Activated T-cell treated with anti-CD3 and anti-CD28 coated beads, Interleukin-2, amount 50 U/mL, for 4 hours (primary cell): ENCODE measurements around the gene ALG8. TPM values are rescaled to one million over a fixed set of nuclear protein-coding genes. Genes with fewer than 3 reads are reported as not detected.
"Not testable (repeated sequence)": the region's sequence is repeated elsewhere in the genome, so short reads cannot be mapped to it uniquely, and the experiment has no call there.

Experiments
- ATAC-seq, 2 donors: fragments of 200-7000 bp; cut with Tn5 transposase; one replicate each; pipeline ENCODE4 v1.10.0; 2021
- DNase-seq: peaks from one replicate; pipeline ENCODE4 v3.0.0-alpha.2; 2020
- H3K27me3 Mint-ChIP-seq: one replicate; pipeline ENCODE4 v1.8.0; 2021; ENCODE audit warnings: low read depth, mixed read lengths
- H3K36me3 Mint-ChIP-seq: one replicate; pipeline ENCODE4 v1.8.0; 2022; ENCODE audit warnings: mixed read lengths; ENCODE audit not compliant: insufficient read depth
- H3K4me1 Mint-ChIP-seq: one replicate; pipeline ENCODE4 v1.8.0; 2021; ENCODE audit warnings: low read depth, mixed read lengths
- H3K4me3 Mint-ChIP-seq: one replicate; pipeline ENCODE4 v1.8.0; 2021; ENCODE audit warnings: mild to moderate bottlenecking, moderate library complexity, mixed read lengths
- H3K9me3 Mint-ChIP-seq: one replicate; pipeline ENCODE4 v1.8.0; 2021; ENCODE audit warnings: mixed read lengths
- total RNA-seq, 3 donors: library from RNA; stranded (reverse); gene quantifications; one replicate each; pipeline ENCODE4 v1.2.1, GENCODE V29; 2021

The ALG8 gene
- total RNA-seq, 3 donors from 2014 or later = 41.4 to 54.2 (median 51.5) TPM

DNA sequence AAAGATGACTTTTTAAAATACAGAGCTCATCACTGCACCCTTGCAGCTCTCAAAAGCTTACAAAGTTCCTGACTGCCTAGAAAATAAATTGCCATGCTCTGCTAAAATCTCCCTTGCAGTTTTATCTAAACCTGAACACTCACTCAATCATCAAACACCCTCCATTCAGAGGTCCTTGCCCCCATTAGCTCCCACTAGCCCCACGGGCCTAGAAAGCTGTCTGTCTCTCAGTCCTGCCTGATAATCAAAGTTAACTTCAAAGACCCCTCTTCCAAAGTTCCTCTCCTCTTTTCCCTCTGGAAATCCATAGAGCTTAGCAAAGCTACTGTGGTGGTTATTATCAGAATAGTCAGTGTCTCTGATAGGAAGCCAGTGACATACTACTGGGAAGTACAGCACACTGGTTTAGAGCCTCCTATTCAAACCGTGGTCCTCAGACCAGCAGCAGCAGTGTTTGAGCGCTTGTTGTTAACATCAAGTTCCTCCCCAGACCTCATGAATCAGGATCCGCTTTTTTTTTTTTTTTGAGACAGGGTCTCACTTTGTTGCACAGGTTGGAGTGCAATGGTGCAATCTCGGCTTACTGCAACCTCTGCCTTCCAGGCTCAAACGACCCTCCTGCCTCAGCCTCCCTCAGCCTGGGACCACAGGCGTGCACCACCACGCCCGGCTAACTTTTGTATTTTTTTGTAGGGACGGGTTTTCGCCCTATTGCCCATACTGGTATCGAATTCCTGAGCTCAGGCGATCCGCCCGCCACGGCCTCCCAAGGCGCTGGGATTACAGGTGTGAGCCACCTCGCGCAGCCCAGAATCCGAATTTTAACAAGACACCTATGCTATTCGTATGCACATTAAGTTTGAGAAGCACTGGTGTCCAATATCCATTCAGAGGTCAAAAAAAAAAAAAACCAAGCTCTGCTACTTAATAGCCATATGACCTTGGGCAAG, 60.9 kb downstream of the ALG8 start:
- Mint-ChIP-seq H3K9me3 (no peaks in the 10 kb centered on the region), H3K36me3 (peaks cover 11% of the 10 kb centered on the region), H3K27me3 (no peaks in the 10 kb centered on the region), H3K4me1 (peaks cover 53% of the 10 kb centered on the region), H3K4me3 (peak overlapping the region; percentile 94)
- DNase-seq (no peak), ATAC-seq (no peak)

DNA sequence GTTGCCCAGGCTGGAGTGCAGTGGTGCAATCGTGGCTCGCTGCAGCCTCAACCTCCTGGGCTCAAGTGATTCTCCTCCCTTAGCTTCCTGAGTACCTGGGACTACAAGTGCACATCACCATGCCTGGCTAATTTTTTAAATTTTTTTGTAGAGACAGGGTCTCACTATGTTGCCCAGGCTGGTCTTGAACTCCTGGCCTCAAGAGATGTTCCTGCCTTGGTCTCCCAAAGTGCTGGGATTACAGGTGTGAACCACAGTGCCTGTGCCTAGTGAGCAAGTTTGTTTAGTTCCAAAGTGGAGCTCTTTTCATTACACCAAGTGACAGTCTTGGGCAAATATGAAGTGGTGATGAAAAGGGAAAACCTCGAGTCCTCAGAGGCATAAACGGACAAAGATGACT, 61.8 kb downstream of the ALG8 start:
- Mint-ChIP-seq H3K36me3 (peaks cover 12% of the 10 kb centered on the region), H3K4me3 (peak overlapping the region; percentile 94), H3K4me1 (peaks cover 54% of the 10 kb centered on the region)
- not testable (repeated sequence) for H3K9me3 Mint-ChIP-seq, DNase-seq, ATAC-seq, H3K27me3 Mint-ChIP-seq

DNA sequence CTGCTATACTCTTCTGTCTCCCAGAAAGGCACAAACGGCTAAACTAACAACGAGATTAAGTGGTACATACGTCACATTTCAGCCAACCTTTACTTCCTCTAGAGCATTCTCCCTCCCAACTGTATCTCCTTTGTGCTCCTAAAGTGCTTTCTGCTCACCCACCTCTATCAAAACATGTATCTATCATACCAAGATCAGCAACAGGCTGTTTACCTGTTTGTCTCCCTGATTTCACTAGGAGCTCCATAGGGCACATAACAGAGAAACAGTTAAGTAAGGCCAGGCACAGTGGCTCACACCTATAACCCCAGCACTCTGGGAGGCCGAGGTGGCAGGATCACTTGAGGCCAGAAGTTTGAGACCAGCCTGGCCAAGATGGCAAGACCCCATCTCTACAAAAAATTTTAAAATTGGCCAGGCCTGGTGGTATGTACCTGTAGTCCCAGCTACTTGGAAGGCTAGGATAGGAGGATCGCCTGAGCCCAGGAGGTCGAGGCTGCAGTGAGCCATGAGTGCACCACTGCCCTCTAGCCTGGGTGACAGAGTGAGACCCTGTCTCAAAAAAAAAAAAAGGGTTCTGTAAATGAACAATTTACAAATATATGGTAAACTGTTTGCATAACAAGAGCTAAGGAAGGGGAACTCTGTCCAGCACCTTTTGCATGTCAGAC, 62.6 kb downstream of the ALG8 start:
- DNase-seq (no peak), ATAC-seq (no peak)
- H3K4me1 Mint-ChIP-seq = peaks cover 55% of the 10 kb centered on the region
- no peaks in the 10 kb centered on the region for H3K9me3 Mint-ChIP-seq
- peaks cover 16% of the 10 kb centered on the region for H3K36me3 Mint-ChIP-seq
- H3K27me3 Mint-ChIP-seq = no peaks in the 10 kb centered on the region
- peak overlapping the region; percentile 8 for H3K4me3 Mint-ChIP-seq

DNA sequence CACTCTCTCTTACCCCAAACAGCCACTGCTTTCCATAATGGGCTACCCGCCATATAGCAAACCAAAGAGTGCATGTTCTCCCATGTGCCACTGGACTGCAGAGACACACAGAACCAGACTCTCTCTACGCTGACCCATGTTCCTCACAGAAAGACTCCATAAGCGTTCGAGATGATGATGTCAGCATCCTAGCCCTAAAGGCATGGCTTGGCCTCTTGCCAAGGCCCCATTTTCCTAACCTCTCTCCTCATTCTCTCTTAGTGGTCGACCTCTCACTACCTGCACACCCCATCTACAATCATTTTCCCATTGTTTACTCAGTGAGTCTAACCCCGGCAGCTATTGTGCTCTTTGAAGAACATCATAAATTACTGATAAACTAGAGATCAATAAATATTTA, 64.7 kb downstream of the ALG8 start:
- H3K9me3 Mint-ChIP-seq = no peaks in the 10 kb centered on the region
- H3K36me3 Mint-ChIP-seq = peaks cover 21% of the 10 kb centered on the region
- no peak for DNase-seq
- H3K4me1 Mint-ChIP-seq = peaks cover 41% of the 10 kb centered on the region
- H3K4me3 Mint-ChIP-seq = no peak overlapping the region
- H3K27me3 Mint-ChIP-seq = no peaks in the 10 kb centered on the region
- ATAC-seq = no peak

DNA sequence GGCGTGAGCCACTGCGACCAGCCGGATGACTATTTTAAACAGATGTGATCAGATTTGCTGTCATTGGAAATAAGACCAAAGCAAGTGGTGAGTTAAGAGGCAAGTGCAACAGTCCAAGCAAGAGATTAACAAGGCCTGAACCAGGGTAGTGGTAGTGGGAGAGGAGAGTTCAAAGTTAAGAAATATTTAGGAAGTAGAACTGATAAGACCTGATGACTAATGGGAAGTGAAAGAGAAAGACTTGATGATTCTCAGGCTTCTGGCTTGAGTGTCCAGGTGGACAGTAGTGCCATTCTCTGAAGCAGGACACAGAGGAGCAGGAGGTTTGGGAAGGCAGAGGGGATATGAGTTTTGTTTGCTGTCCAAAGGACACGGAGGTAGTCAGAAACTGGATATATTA, 67.0 kb downstream of the ALG8 start:
- ATAC-seq (no peak), DNase-seq (no peak)
- H3K36me3 Mint-ChIP-seq = peaks cover 30% of the 10 kb centered on the region
- H3K4me1 Mint-ChIP-seq = peaks cover 28% of the 10 kb centered on the region
- no peak overlapping the region for H3K4me3 Mint-ChIP-seq
- H3K27me3 Mint-ChIP-seq = no peaks in the 10 kb centered on the region
- H3K9me3 Mint-ChIP-seq = no peaks in the 10 kb centered on the region

DNA sequence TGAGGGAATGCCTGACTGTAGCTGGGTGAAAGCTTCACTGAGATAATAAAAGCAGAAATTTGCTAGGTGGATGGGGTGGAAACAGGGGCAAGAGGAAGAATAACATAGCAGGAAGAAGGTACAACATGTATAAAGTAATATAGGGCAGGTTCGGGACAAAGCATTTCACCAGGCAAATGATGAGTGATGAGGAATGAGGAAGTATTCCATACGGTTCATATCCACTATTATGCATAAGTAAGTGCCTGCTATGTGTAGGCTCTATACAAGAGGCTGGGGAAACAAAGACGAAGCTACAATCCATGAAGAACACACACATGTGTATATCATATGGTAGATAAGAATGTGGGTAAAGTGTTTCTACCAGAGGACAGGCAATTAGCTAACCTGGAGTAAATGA, 67.7 kb downstream of the ALG8 start:
- Mint-ChIP-seq H3K4me1 (peaks cover 21% of the 10 kb centered on the region), H3K36me3 (peaks cover 32% of the 10 kb centered on the region)
- ATAC-seq = no peak

DNA sequence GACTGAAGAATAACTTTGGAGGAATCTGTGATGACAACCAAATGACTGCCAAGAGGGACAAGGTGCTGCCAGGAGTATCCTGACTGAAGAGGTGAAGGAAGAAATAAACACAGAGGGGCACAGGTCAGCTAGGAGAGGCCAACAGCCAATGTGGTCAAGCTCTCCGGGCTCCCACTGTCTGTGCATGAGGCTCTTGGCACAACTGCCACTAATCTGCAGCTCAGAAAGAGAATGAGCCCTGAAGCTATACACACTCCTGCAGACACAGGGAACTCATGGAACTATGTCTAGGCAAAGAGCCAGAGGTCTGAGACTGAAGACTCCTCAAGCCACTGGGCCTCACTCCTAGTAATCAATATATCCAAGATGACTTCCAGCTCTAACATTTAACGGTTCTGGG, 68.8 kb downstream of the ALG8 start:
- H3K36me3 Mint-ChIP-seq = peaks cover 30% of the 10 kb centered on the region
- peaks cover 10% of the 10 kb centered on the region for H3K4me1 Mint-ChIP-seq
- H3K4me3 Mint-ChIP-seq = no peak overlapping the region
- H3K9me3 Mint-ChIP-seq = no peaks in the 10 kb centered on the region
- no peaks in the 10 kb centered on the region for H3K27me3 Mint-ChIP-seq
- DNase-seq (no peak), ATAC-seq (no peak)

More for the DNA sequence above, 67.7 kb downstream of the ALG8 start:
- Mint-ChIP-seq H3K27me3 (no peaks in the 10 kb centered on the region), H3K9me3 (no peaks in the 10 kb centered on the region), H3K4me3 (no peak overlapping the region)
- no peak for DNase-seq

DNA sequence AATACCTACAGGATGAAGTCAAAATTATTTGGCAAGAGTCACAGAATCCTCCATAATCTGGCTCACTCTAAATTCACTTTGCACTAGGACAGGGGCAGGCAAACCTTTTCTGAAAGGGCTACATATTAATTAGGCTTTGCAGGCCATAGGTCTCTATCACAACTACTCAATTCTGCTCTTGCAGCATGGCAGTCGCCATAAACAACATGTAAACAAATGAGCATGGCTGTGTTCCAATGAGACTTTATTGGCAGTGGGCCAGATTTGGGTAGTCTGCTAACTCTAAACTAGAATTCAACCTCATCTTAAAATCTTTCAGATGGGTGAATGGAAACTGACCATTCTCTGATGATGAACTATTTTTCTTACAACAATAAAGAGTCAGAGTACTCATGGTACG, 70.0 kb downstream of the ALG8 start:
- Mint-ChIP-seq H3K4me3 (no peak overlapping the region), H3K9me3 (no peaks in the 10 kb centered on the region), H3K36me3 (peaks cover 25% of the 10 kb centered on the region), H3K4me1 (peaks cover 3% of the 10 kb centered on the region), H3K27me3 (no peaks in the 10 kb centered on the region)
- no peak for DNase-seq
- ATAC-seq = no peak

DNA sequence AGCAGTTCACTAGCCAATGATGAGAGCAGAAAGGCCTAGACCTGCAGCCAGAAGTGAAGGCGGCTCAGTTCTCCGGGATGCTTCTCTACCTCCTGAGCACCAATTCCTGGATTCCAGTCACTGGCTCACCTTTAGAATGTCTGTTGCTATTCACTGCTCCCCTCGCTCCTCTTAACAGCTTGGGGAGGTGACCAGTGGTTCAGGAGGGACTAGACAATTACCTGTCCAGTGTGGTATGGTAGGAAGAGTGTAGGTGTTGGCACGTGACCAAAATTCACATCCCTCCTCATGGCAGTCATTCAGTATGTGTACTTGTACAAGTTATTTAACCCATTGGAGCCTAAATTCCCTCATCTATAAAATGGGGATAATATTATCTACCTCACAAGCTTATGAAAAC, 71.7 kb downstream of the ALG8 start:
- no peaks in the 10 kb centered on the region for H3K9me3 Mint-ChIP-seq
- H3K36me3 Mint-ChIP-seq = peaks cover 28% of the 10 kb centered on the region
- peaks cover 2% of the 10 kb centered on the region for H3K4me1 Mint-ChIP-seq
- ATAC-seq (no peak), DNase-seq (no peak)
- no peak overlapping the region for H3K4me3 Mint-ChIP-seq
- H3K27me3 Mint-ChIP-seq = no peaks in the 10 kb centered on the region

DNA sequence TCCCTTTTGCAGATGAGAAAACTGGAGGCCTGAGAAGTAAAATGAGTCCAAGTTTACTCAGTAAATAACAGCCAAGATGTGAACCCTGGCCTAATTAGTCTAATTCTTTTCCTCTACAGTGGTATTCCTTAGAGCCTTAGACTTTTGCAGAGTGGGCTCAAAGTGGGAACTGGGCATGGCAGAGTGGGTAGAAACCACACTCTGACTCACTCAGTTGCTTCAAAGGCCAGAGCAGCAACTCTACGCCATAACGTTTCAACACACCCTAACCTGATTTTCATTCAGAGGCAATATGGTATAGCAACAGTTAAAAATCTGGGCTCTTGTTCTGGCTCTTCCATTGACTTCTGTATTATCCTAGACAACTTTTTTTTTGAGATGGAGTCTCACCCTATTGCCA, 73.0 kb downstream of the ALG8 start:
- Mint-ChIP-seq H3K36me3 (peaks cover 20% of the 10 kb centered on the region), H3K4me3 (no peak overlapping the region)
- no peak for ATAC-seq

DNA sequence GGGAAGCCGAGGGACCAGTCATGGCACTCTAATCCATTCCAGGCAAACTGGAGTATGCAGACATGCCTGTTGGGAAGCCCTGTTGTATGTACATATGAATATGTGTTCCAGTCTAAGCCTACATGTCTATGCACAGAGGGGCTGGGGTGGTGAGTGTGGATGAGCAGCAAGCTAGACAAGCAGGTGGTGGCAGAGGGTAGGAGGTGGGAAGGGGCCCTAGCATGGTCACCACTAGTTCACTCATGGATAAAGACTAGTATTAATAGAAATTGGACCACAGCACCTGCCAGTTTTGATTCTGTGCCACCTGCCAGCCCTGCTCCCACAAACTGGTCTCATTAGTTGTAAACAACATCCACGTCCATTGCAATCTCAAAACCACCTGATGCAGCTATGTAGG, 74.2 kb downstream of the ALG8 start:
- peaks cover 18% of the 10 kb centered on the region for H3K36me3 Mint-ChIP-seq
- ATAC-seq (no peak), DNase-seq (no peak)
- no peaks in the 10 kb centered on the region for H3K9me3 Mint-ChIP-seq
- H3K4me3 Mint-ChIP-seq = no peak overlapping the region
- no peaks in the 10 kb centered on the region for H3K27me3 Mint-ChIP-seq
- H3K4me1 Mint-ChIP-seq = no peaks in the 10 kb centered on the region

More for the DNA sequence above, 73.0 kb downstream of the ALG8 start:
- H3K27me3 Mint-ChIP-seq = no peaks in the 10 kb centered on the region
- H3K4me1 Mint-ChIP-seq = no peaks in the 10 kb centered on the region
- no peak for DNase-seq
- no peaks in the 10 kb centered on the region for H3K9me3 Mint-ChIP-seq

DNA sequence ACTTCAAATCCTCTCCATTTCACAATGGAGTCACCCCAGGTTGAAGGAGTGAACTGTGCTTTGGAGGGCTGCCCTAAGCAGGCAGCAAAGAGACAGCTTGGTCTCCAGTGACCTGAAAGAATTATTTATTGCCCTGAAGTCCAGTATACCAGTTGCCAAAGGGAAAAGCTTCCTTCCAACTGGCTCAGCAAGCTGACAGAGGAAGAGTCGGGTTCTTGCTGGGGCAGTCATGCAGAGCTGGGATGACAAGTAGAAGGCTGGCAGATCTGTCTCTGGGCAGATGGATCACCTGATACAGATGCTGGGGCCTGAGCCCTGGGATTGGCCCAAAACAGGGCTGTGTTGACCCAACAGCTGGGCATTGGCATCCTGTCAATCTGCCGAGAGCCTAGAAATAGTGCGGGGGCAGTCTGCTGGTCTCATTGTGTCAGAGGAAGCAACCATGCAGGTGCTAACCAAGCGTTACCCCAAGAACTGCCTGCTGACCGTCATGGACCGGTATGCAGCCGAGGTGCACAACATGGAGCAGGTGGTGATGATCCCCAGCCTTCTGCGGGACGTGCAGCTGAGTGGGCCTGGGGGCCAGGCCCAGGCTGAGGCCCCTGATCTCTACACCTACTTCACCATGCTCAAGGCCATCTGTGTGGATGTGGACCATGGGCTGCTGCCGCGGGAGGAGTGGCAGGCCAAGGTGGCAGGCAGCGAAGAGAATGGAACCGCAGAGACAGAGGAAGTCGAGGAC, 75.8 kb downstream of the ALG8 start, which contains the start of gene THRSP:
THRSP (plus strand) TSS at position 422 of the 742 bp plus-strand sequence; CDS start at position 443, 21 bp downstream.
- no peaks in the 10 kb centered on the region for H3K4me1 Mint-ChIP-seq
- H3K9me3 Mint-ChIP-seq = no peaks in the 10 kb centered on the region
- H3K27me3 Mint-ChIP-seq = no peaks in the 10 kb centered on the region
- H3K36me3 Mint-ChIP-seq = peaks cover 14% of the 10 kb centered on the region
- DNase-seq (no peak), ATAC-seq (no peak)
- no peak within 1 kb of the TSS for H3K4me3 Mint-ChIP-seq

DNA sequence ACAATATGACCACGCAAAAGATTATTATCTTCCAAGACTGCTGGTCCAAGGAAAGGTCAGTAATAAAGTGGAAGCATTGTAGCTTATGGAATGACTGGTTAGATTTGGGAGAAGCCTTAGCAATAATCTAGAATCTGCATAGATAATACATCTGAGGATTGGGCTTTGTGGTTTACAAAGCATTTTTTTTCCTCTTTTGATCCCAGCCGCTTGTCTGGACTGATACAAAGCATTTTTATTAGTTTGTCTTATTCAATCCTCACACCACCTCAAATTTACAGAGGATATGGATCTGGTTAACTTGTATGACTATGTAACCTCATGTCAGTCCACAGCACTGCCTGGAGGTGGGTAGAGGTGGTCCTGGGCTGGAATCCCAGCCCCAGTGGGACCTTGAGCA, 76.8 kb downstream of the ALG8 start:
- DNase-seq = no peak
- H3K4me1 Mint-ChIP-seq = no peaks in the 10 kb centered on the region

DNA sequence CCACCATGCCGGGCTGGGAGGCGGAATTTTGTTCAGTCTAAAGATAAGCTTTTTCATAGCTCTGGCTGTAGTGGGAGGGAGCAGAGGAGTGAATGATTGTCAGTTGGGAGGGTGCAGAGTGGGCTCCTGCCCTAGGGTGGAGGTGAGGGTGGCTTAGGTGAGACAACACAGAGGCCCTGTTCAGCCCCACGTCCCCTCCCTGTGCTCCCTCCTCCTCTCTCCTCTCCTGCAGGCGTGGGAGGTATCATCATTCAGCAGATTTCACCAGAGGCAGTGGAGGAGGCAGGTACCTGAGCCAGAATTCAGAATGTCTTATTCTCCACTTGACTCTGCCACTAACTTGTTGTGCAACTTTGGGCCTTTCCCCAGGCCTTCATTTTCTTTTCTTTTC, 77.5 kb downstream of the ALG8 start:
- Mint-ChIP-seq H3K27me3 (no peaks in the 10 kb centered on the region), H3K4me1 (no peaks in the 10 kb centered on the region), H3K9me3 (no peaks in the 10 kb centered on the region), H3K4me3 (no peak overlapping the region), H3K36me3 (peaks cover 3% of the 10 kb centered on the region)
- ATAC-seq (no peak), DNase-seq (no peak)

More for the DNA sequence above, 76.8 kb downstream of the ALG8 start:
- ATAC-seq = no peak
- Mint-ChIP-seq H3K27me3 (no peaks in the 10 kb centered on the region), H3K36me3 (peaks cover 8% of the 10 kb centered on the region), H3K4me3 (no peak overlapping the region), H3K9me3 (no peaks in the 10 kb centered on the region)
